Muscle of back (tissue), 11 donors: Measurements from ENCODE around the gene CSNK1D. TPM values are rescaled to one million over a fixed set of nuclear protein-coding genes. Genes with fewer than 3 reads are reported as not detected.

Experiments
- DNase-seq, 3 donors: peaks; one replicate each; pipeline versions ENCODE4 v3.0.0 to v3.0.0-alpha.2; 2013
- polyA plus RNA-seq, 10 donors: library from polyadenylated mRNA; unstranded; fragments of 120-200 nt; gene quantifications; one replicate each; pipeline ENCODE4 v1.2.1, GENCODE V29; 2013; ENCODE audit not compliant: insufficient read length in 10 of 10

Gene CSNK1D
- polyA plus RNA-seq, 10 donors, result 60.6 to 74.0 (median 65.9) TPM

- peak in 1 of 3 donors; percentile 61 for DNase-seq
Measured at GRCh38 chr17:82297280-82297713, 23.8 kb upstream of the CSNK1D start.

- DNase-seq, result no peak
Measured at GRCh38 chr17:82296511-82297279, 23.2 kb upstream of the CSNK1D start.

- no peak for DNase-seq
Measured at GRCh38 chr17:82295472-82295814, 21.9 kb upstream of the CSNK1D start.

GRCh38 chr17:82294064-82294773, 20.7 kb upstream of the CSNK1D start:
- no peak for DNase-seq

- DNase-seq, result peak; percentile 97 to 98 (median 98)
Measured at GRCh38 chr17:82292251-82293154, 19.0 kb upstream of the CSNK1D start.

- no peak for DNase-seq
Measured at GRCh38 chr17:82291582-82292250, 18.2 kb upstream of the CSNK1D start.

- no peak for DNase-seq
Measured at GRCh38 chr17:82287868-82288801, 14.6 kb upstream of the CSNK1D start.

- DNase-seq, result no peak
Measured at GRCh38 chr17:82287013-82287867, 13.7 kb upstream of the CSNK1D start.

GRCh38 chr17:82285141-82285540, 11.6 kb upstream of the CSNK1D start:
- no peak for DNase-seq

- DNase-seq, result no peak
Measured at GRCh38 chr17:82283208-82283749, 9.8 kb upstream of the CSNK1D start.

- DNase-seq, result no peak
Measured at GRCh38 chr17:82282239-82283207, 9.0 kb upstream of the CSNK1D start.

- no peak for DNase-seq
Measured at GRCh38 chr17:82281502-82282238, 8.2 kb upstream of the CSNK1D start.

- no peak for DNase-seq
Measured at GRCh38 chr17:82281076-82281475, 7.6 kb upstream of the CSNK1D start.

- no peak for DNase-seq
Measured at GRCh38 chr17:82280537-82280936, 7.0 kb upstream of the CSNK1D start.

- DNase-seq, result no peak
Measured at GRCh38 chr17:82278786-82279391, 5.4 kb upstream of the CSNK1D start.

- DNase-seq, result no peak
Measured at GRCh38 chr17:82278308-82278707, 4.8 kb upstream of the CSNK1D start.

GRCh38 chr17:82277851-82278250, 4.4 kb upstream of the CSNK1D start:
- no peak for DNase-seq
